ENCODE results near the gene ZNF641.

ZNF641 gene

DNA sequence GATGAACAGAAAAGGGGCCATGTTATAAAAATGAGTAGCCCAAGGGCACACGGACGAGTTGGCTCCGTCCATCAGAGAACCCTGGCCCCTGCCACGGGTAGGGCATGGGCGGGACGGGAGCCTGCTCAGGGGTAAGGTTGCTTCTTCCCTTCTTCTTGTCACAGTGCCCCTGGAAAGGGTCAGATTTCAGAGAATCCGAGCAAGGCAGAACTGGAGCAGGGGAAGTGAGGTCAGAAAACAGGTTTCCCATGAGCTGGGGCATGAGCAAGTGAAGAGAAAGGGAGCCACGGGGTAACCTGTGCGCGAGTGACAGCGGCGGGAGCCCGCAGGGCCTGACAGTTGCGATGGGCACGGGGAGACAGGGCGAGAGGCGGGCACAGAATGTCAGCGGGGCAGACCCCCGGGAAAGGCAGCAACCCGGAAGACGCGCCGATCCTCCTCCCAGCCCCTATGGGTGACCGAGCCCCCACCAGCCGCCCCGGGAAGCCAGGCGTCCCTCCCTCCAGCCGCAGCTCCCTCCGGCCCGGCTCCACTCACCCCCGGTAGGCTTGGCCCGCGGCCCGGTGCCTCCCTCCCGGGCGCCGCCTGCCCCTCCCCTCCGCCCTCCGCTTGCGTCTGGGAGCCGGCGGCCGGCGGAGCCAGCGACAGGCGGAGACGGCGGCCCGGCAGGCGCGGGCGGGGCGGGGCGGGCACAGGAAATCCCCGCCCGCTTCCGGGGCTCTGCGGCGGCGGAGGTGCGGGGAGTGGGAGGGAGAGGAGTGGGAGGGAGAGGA lies at the start of gene ZNF641:
TSS of gene ZNF641 (minus strand) at position 671 of the 773 bp plus-strand sequence. CDS start 2,829 bp downstream, outside the sequence.
- no peak for DNase-seq

DNA sequence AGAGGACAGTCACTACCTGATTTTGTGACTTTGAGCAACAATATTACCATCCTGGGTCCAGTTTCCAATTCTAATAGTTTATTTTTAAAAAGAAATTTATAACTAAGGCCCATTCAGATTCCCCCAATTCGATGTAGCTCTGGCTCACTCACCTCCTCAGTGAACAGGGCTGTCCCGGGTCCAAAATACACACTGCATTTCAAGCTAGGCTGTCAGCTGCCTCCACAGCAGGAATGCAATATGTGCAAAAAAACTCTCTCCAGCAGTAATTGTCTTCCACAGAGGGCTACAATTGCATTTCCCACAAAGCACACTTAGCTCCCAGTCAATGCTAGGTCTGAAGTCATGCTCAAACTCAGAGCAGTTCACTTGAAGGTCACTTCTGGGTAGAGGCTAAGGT lies 39.3 kb upstream of the ZNF641 start:
- DNase-seq: no peak

- no peak for DNase-seq
Observed at GRCh38 chr12:48389409-48389808, 38.7 kb upstream of the ZNF641 start.

GRCh38 chr12:48388938-48389337 lies 38.2 kb upstream of the ZNF641 start:
- no peak for DNase-seq

- DNase-seq: no peak
Observed at GRCh38 chr12:48388460-48388859, 37.7 kb upstream of the ZNF641 start.

GRCh38 chr12:48380596-48380995 lies 29.9 kb upstream of the ZNF641 start:
- no peak for DNase-seq

DNA sequence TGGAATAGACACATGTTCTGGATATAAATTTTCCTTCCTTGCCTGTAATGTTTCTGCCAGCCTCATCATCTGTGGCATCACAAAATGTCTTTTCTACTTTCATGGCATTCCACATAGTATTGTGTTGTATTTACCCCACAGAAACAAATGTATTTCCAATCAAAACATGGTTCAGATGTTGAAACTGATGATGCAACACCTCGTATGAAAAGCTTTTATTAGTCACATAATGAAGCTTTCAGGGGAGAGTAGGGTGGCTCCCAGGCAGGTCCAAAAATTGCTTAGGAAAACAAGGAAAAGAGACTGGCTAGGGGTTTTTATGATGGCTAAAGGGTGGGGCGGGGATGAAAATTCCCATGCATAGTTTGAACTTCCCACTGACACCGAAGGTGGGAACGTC lies 29.1 kb upstream of the ZNF641 start:
- DNase-seq: no peak

DNA sequence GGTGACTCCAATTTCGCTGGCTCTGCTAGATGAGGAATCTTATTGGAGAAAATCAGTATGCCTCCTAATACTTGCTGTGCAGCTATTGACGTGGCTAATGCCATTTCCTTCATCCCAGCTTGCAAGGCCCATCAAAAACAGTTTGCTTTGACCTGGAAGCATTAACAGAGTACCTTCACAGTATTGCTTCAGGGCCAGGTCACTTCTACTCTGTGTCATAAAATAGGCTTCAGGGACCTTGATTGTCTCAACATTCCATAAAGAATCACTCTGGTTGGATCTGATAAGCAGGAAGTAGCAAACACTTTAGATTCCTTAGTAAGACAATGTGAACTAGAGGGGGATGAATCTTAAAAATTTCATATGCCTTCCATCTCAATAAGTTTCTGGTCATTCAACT lies 26.9 kb upstream of the ZNF641 start:
- no peak for DNase-seq

DNA sequence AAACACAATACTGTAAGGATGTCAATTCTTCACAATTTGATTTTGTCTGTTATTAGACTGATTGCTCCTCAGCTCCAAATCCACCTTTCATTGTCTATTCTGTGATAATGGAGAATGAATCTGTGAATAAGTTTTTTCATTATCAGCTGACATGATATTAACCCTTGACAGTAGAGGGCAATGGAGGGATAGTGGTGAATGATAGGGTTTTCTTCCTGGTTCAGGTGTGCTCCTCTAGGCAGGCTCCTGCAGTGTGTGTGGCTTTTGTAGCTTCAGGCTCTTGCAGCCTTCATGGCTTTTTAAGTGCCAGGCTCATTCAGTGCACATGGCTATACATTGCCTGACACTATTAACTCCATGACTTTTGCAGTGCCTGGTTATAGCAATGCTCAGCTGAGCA lies 23.4 kb upstream of the ZNF641 start:
- no peak for DNase-seq

DNA sequence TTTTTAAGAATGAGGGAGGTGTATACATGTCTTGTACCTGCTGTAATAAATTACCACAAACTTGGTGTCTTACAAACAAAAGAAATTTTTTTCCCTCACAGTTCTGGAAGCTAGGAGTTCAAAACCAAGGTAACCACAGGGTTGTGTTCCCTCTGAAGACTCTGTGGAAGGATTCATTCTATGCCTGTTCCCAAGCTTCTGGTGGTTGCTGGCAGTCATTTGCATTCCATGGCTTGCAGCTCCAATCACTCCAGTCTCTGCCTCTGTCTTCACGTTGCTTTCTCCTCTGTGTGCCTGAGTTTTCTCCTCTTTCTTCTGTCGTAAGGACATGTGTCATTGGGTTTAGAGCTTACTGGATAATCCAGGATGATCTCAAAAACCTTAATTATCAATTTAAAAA lies 15.4 kb upstream of the ZNF641 start:
- no peak for DNase-seq

- DNase-seq: no peak
Observed at GRCh38 chr12:48361664-48362339, 11.1 kb upstream of the ZNF641 start.

- DNase-seq: no peak
Observed at GRCh38 chr12:48358937-48359513, 8.3 kb upstream of the ZNF641 start.

GRCh38 chr12:48356041-48356768 lies 5.5 kb upstream of the ZNF641 start:
- DNase-seq: no peak

DNA sequence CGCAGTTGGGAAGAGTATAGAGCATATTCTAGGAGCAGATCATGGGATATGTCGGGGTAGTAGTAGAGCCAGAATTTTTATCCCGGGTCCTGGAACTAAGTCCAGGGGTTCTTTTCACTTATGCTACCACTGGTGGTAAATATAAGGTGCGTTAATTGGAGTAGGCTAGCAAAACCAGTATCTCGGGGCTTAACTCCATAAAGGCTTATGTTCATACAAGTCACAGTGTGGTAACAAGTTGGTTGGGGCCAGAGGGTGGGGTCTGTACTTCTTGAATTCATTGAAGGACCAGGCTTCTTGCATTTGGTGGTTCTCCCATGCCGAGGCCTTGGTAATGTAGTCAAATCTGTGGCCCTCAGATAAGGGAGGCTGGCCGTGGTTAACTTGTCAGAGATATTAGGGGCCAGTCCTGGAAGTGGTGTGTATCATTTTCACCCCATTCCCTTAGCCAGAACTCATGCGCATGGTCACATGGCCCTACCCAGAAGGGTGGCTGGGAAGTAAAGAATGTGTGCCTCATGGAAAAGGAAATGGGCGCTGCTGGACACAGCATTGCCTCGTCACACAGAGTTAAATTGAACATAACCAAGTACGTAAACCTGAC lies 1.5 kb upstream of the ZNF641 start:
- DNase-seq: no peak

GRCh38 chr12:48351022-48351708 lies 446 bp upstream of the ZNF641 start:
- no peak for DNase-seq

GRCh38 chr12:48349471-48349870 lies 1.2 kb downstream of the ZNF641 start:
- DNase-seq: no peak

- DNase-seq: no peak
Observed at GRCh38 chr12:48342980-48343379, 7.7 kb downstream of the ZNF641 start.

- no peak for DNase-seq
Observed at GRCh38 chr12:48340943-48341342, 9.8 kb downstream of the ZNF641 start.

DNA sequence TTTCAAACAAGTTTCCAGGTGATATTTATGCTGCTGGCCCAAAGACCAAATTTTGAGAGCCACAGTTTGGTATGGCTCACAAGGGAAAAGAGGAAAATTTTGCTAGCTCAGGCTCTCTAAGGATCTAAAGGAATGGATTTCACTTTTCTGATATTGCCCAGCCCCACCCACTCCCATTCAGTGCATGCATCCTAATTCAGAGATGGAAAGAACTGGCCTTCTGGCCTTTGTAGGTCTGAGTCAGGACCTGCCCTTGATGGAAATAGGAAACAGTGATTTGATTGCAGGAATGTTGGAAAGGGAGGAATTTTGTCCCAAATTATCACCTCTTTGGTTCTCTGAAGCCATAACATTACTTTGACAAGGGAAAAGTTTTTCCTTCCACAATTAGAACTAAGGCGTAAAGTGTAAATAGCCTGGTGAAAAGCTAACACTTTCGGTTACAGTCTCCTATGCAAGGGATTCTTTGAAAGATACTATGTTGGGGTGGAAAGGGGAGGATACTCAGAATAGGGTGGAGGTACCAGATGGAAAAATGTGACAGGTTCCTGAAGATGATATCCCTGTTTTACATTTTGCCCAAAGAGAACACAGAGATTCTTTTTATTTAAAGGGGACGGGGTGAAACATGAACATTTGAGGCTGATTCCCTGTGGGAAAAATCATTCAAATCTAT lies 11.1 kb downstream of the ZNF641 start:
- DNase-seq: no peak

DNA sequence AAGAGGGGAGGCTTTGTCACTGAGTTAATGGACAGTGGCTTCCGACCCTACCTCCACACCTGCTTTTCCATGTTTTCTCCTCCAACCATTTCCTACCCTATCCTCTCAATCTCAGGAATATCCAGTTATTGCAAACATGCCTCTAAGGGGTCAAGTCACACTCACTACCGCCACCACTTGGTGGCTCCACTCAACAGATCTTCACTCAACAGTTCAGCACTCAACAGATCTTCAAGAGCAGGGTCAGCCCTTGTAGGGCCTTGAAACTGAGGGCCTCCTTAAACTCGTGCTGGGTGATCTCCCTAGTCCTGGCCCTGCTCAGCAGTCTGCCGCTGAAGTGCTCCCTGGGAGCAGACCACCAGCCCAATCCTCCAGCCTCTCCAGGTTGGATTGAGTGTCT lies 14.2 kb downstream of the ZNF641 start:
- no peak for DNase-seq

- no peak for DNase-seq
Observed at GRCh38 chr12:48336061-48336460, 14.7 kb downstream of the ZNF641 start.

DNA sequence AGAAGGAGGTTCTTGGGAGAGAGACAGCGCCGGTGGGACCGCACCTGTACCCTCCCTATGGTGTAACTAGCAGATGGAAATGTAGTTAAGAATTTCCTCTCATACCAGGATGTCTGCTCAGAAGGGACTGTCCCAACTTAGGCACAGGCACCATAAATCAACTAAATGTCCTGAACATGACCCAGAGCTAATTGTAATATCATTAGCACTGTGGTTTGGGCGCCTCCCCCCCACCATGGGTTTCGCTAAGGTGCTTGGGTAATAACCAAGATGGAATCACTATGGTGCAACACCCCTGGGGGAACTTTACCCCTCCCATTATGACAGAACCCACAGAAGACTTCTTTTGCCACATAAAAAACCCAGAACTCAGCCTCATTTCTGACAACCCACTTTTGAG lies 15.9 kb downstream of the ZNF641 start:
- no peak for DNase-seq
